ENCODE measurements around the gene POU2F1.

POU2F1 gene

DNA sequence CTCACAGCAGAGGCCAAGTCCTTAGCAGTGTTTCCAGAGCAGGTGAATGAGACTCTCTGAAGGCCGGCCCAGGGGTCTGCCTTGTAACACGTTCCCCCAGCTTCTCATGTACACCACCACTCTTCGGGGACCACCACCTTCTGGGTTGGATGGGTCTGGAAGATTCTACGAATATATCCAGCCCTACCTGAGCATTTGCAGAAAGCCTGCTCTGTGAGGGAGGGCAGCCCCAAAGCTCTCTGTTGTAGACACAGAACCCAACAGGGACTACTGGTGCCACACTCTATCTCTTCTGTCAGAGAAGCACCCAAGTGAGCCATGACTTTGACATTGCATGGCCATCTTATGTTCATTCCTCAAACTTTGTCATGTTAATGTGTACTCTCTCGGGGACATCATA lies 235.8 kb downstream of the POU2F1 start:
- WGBS, 2 donors (ENCODE audit: extremely low coverage in 2 of 2, insufficient read length in 2 of 2, insufficient replicate concordance in 1 of 2) = no CpG with 5 or more reads among the region's 5 CpGs
- H3K4ac ChIP-seq (ENCODE audit: low read length) = no peak overlapping the region
- H3K27ac ChIP-seq (replicated peaks; ENCODE audit: low read length) = no peak overlapping the region
- no peak overlapping the region for H3K4me2 ChIP-seq (ENCODE audit: insufficient read depth, low read length, poor library complexity, severe bottlenecking)
- H3K18ac ChIP-seq (ENCODE audit: low read length) = no peak overlapping the region
- no peak overlapping the region for H3K14ac ChIP-seq (ENCODE audit: low read length)
- H2BK12ac ChIP-seq (ENCODE audit: low read length) = no peak overlapping the region
- H2AFZ ChIP-seq (ENCODE audit: low read length) = peak overlapping the region; percentile 12
- H3K4me3 ChIP-seq (ENCODE audit: low read length in 2 of 2) = no peak overlapping the region
- no peak overlapping the region for H3K9ac ChIP-seq (ENCODE audit: low read depth, low read length, poor library complexity)
- H3K27me3 ChIP-seq (ENCODE audit: control insufficient read depth in 3 of 3, insufficient read depth in 3 of 3, low read depth in 1 of 3, low read length in 3 of 3) = no peaks in the 10 kb centered on the region
- no peaks in the 10 kb centered on the region for H3K9me3 ChIP-seq (replicated peaks in 1 of 2; ENCODE audit: control insufficient read depth in 2 of 2, insufficient read depth in 1 of 2, low read depth in 1 of 2, low read length in 2 of 2)
- H2BK120ac ChIP-seq (ENCODE audit: low read depth, low read length) = no peak overlapping the region
- H4K8ac ChIP-seq (ENCODE audit: low read depth, low read length) = no peak overlapping the region
- no peak overlapping the region for H2BK5ac ChIP-seq (ENCODE audit: low read length)
- H3K36me3 ChIP-seq (replicated peaks in 1 of 2; ENCODE audit: control insufficient read depth in 2 of 2, insufficient read depth in 2 of 2, low read length in 2 of 2) = no peaks in the 10 kb centered on the region
- H2BK15ac ChIP-seq (ENCODE audit: low read length) = peak overlapping the region; percentile 28
- DNase-seq (ENCODE audit: low spot score) = no peak
- H3K4me1 ChIP-seq (ENCODE audit: control insufficient read depth in 2 of 2, insufficient read depth in 1 of 2, low read depth in 1 of 2, low read length in 2 of 2) = peaks cover 9 to 10% of the 10 kb centered on the region in 2 donors
- no peak overlapping the region for H3K23ac ChIP-seq (ENCODE audit: low read depth, low read length, poor library complexity)
- no peak overlapping the region for H4K91ac ChIP-seq (ENCODE audit: low read depth, low read length, poor library complexity)
- no peaks in the 10 kb centered on the region for H3K79me1 ChIP-seq (ENCODE audit: low read depth, low read length)
- H2AK5ac ChIP-seq (ENCODE audit: low read depth, low read length) = peak overlapping the region; percentile 16

DNA sequence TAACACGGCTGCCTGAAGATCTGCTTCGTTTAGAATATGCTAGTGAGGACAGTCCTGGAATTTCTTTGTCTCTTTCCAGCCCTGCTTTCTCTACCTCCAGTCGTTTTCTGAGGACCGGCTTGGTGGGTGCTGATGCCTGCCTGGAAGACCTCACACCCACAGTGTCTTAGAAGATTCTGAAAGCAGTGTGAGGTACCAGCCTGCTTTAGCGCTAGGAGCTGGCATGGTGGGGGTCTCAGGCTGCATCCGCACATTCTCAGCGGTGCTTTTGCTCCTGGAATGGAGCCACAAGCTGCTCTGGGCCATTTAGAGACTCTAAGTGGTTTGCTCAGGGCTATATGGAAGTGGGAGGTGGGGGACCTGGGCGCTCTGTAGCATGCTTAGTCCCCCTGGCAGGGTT lies 236.2 kb downstream of the POU2F1 start:
- H3K4me2 ChIP-seq (ENCODE audit: insufficient read depth, low read length, poor library complexity, severe bottlenecking) = no peak overlapping the region
- H3K9me3 ChIP-seq (replicated peaks in 1 of 2; ENCODE audit: control insufficient read depth in 2 of 2, insufficient read depth in 1 of 2, low read depth in 1 of 2, low read length in 2 of 2) = no peaks in the 10 kb centered on the region
- no peak overlapping the region for H3K18ac ChIP-seq (ENCODE audit: low read length)
- H3K23ac ChIP-seq (ENCODE audit: low read depth, low read length, poor library complexity) = no peak overlapping the region
- H2BK12ac ChIP-seq (ENCODE audit: low read length) = no peak overlapping the region
- H3K9ac ChIP-seq (ENCODE audit: low read depth, low read length, poor library complexity) = no peak overlapping the region
- H2BK15ac ChIP-seq (ENCODE audit: low read length) = peak overlapping the region; percentile 28
- H3K27me3 ChIP-seq (ENCODE audit: control insufficient read depth in 3 of 3, insufficient read depth in 3 of 3, low read depth in 1 of 3, low read length in 3 of 3) = no peaks in the 10 kb centered on the region
- H4K91ac ChIP-seq (ENCODE audit: low read depth, low read length, poor library complexity) = no peak overlapping the region
- H3K79me1 ChIP-seq (ENCODE audit: low read depth, low read length) = no peaks in the 10 kb centered on the region
- no CpG with 5 or more reads among the region's 8 CpGs for WGBS, 2 donors (ENCODE audit: extremely low coverage in 2 of 2, insufficient read length in 2 of 2, insufficient replicate concordance in 1 of 2)
- no peak for DNase-seq (ENCODE audit: low spot score)
- no peak overlapping the region for H2BK5ac ChIP-seq (ENCODE audit: low read length)
- peak overlapping the region; percentile 12 for H2AFZ ChIP-seq (ENCODE audit: low read length)
- no peak overlapping the region for H3K27ac ChIP-seq (replicated peaks; ENCODE audit: low read length)
- H3K4ac ChIP-seq (ENCODE audit: low read length) = no peak overlapping the region
- H3K14ac ChIP-seq (ENCODE audit: low read length) = no peak overlapping the region
- no peaks in the 10 kb centered on the region for H3K36me3 ChIP-seq (replicated peaks in 1 of 2; ENCODE audit: control insufficient read depth in 2 of 2, insufficient read depth in 2 of 2, low read length in 2 of 2)
- H3K4me1 ChIP-seq (ENCODE audit: control insufficient read depth in 2 of 2, insufficient read depth in 1 of 2, low read depth in 1 of 2, low read length in 2 of 2) = peaks cover 9 to 10% of the 10 kb centered on the region in 2 donors
- no peak overlapping the region for H2BK120ac ChIP-seq (ENCODE audit: low read depth, low read length)
- H2AK5ac ChIP-seq (ENCODE audit: low read depth, low read length) = peak overlapping the region; percentile 16
- H4K8ac ChIP-seq (ENCODE audit: low read depth, low read length) = no peak overlapping the region
- no peak overlapping the region for H3K4me3 ChIP-seq (ENCODE audit: low read length in 2 of 2)

DNA sequence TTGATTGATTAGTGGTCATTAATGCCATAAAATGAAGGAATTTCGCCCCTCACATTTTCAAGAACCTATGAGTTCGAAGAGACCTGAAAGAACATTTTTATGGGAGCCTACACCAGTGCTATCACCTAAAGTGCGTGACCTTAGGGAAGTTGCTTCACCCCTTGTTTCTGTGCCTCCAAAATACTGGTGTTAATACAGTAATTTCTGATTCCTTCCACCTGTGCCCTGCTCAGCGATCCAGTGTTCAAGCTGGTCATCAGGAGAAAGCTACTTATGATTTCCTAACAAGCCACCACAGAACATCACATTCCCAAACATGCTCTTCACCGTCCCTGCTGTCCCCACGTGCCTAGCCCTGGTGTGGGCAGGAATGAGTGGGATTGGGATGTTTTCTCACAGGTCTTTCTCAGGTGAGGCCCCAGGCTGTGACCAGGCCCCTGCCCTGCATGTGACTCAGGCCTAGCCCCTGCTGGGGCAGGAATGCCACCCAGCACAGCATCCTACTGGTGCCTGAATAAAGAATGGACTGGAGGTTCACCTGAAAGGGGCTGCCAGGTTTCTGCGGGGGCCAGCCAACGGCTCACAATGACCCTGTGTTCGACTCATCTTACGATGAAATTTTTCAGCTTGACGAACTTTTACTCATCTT lies 237.4 kb downstream of the POU2F1 start:
- Histone ChIP-seq H3K18ac (ENCODE audit: low read length) (no peak overlapping the region), H3K36me3 (replicated peaks in 1 of 2; ENCODE audit: control insufficient read depth in 2 of 2, insufficient read depth in 2 of 2, low read length in 2 of 2) (no peaks in the 10 kb centered on the region), H3K4me1 (ENCODE audit: control insufficient read depth in 2 of 2, insufficient read depth in 1 of 2, low read depth in 1 of 2, low read length in 2 of 2) (peaks cover 4 to 10% of the 10 kb centered on the region in 2 donors), H3K4me2 (ENCODE audit: insufficient read depth, low read length, poor library complexity, severe bottlenecking) (no peak overlapping the region), H2BK120ac (ENCODE audit: low read depth, low read length) (no peak overlapping the region), H4K91ac (ENCODE audit: low read depth, low read length, poor library complexity) (no peak overlapping the region), H3K14ac (ENCODE audit: low read length) (no peak overlapping the region), H2BK15ac (ENCODE audit: low read length) (no peak overlapping the region), H3K27me3 (ENCODE audit: control insufficient read depth in 3 of 3, insufficient read depth in 3 of 3, low read depth in 1 of 3, low read length in 3 of 3) (no peaks in the 10 kb centered on the region), H2AK5ac (ENCODE audit: low read depth, low read length) (peak overlapping the region; percentile 27), H2BK12ac (ENCODE audit: low read length) (no peak overlapping the region), H4K8ac (ENCODE audit: low read depth, low read length) (no peak overlapping the region), H3K4me3 (ENCODE audit: low read length in 2 of 2) (no peak overlapping the region), H2BK5ac (ENCODE audit: low read length) (no peak overlapping the region), H3K79me1 (ENCODE audit: low read depth, low read length) (no peaks in the 10 kb centered on the region), H3K9ac (ENCODE audit: low read depth, low read length, poor library complexity) (no peak overlapping the region), H3K23ac (ENCODE audit: low read depth, low read length, poor library complexity) (no peak overlapping the region), H3K27ac (replicated peaks; ENCODE audit: low read length) (no peak overlapping the region), H3K4ac (ENCODE audit: low read length) (no peak overlapping the region), H2AFZ (ENCODE audit: low read length) (no peak overlapping the region), H3K9me3 (replicated peaks in 1 of 2; ENCODE audit: control insufficient read depth in 2 of 2, insufficient read depth in 1 of 2, low read depth in 1 of 2, low read length in 2 of 2) (no peaks in the 10 kb centered on the region)
- WGBS, 2 donors (ENCODE audit: extremely low coverage in 2 of 2, insufficient read length in 2 of 2, insufficient replicate concordance in 1 of 2) = no CpG with 5 or more reads among the region's 11 CpGs
- DNase-seq (ENCODE audit: low spot score) = no peak

DNA sequence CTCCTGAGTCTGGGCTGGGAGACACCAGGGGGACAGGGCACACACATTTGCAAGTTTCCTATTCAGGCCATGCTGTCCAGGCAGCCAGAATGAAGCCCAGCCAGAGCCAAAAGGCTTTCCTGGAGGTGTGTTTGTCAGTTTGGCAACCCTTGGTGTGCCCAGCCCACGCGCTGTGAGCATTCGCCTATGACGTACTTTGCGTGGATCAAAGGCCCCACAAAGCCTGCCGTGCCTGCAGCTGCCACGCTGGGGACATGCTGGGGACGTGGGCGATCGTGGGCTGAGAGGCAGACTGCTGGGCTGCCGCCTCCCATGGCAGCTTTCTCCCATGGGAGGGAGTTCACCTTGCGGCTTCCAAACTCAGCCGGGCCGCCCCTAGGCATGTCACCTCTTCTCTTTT lies 240.2 kb downstream of the POU2F1 start:
- H3K18ac ChIP-seq (ENCODE audit: low read length) = peak overlapping the region; percentile 49
- no peak overlapping the region for H3K4ac ChIP-seq (ENCODE audit: low read length)
- H4K8ac ChIP-seq (ENCODE audit: low read depth, low read length) = no peak overlapping the region
- peak overlapping the region; percentile 30 for H2AFZ ChIP-seq (ENCODE audit: low read length)
- H4K91ac ChIP-seq (ENCODE audit: low read depth, low read length, poor library complexity) = no peak overlapping the region
- H2BK5ac ChIP-seq (ENCODE audit: low read length) = no peak overlapping the region
- H3K27me3 ChIP-seq (ENCODE audit: control insufficient read depth in 3 of 3, insufficient read depth in 3 of 3, low read depth in 1 of 3, low read length in 3 of 3) = no peaks in the 10 kb centered on the region
- H3K9me3 ChIP-seq (replicated peaks in 1 of 2; ENCODE audit: control insufficient read depth in 2 of 2, insufficient read depth in 1 of 2, low read depth in 1 of 2, low read length in 2 of 2) = no peaks in the 10 kb centered on the region
- DNase-seq (ENCODE audit: low spot score) = no peak
- no peaks in the 10 kb centered on the region for H3K79me1 ChIP-seq (ENCODE audit: low read depth, low read length)
- H3K23ac ChIP-seq (ENCODE audit: low read depth, low read length, poor library complexity) = peak overlapping the region; percentile 55
- H3K4me1 ChIP-seq (ENCODE audit: control insufficient read depth in 2 of 2, insufficient read depth in 1 of 2, low read depth in 1 of 2, low read length in 2 of 2) = peaks cover 15% of the 10 kb centered on the region in 2 donors
- peak overlapping the region; percentile 43 for H2AK5ac ChIP-seq (ENCODE audit: low read depth, low read length)
- H2BK12ac ChIP-seq (ENCODE audit: low read length) = peak overlapping the region; percentile 60
- H3K14ac ChIP-seq (ENCODE audit: low read length) = no peak overlapping the region
- H2BK120ac ChIP-seq (ENCODE audit: low read depth, low read length) = no peak overlapping the region
- no peak overlapping the region for H3K9ac ChIP-seq (ENCODE audit: low read depth, low read length, poor library complexity)
- no CpG with 5 or more reads among the region's 14 CpGs for WGBS, 2 donors (ENCODE audit: extremely low coverage in 2 of 2, insufficient read length in 2 of 2, insufficient replicate concordance in 1 of 2)
- H2BK15ac ChIP-seq (ENCODE audit: low read length) = no peak overlapping the region
- no peak overlapping the region for H3K27ac ChIP-seq (replicated peaks; ENCODE audit: low read length)
- H3K36me3 ChIP-seq (replicated peaks in 1 of 2; ENCODE audit: control insufficient read depth in 2 of 2, insufficient read depth in 2 of 2, low read length in 2 of 2) = no peaks in the 10 kb centered on the region
- H3K4me2 ChIP-seq (ENCODE audit: insufficient read depth, low read length, poor library complexity, severe bottlenecking) = no peak overlapping the region
- no peak overlapping the region for H3K4me3 ChIP-seq (ENCODE audit: low read length in 2 of 2)
